ENCODE data around the gene INPP5A.
"Not testable (repeated sequence)": the region's sequence is repeated elsewhere in the genome, so short reads cannot be mapped to it uniquely, and the experiment has no call there.

The INPP5A gene

GRCh38 chr10:132738454-132739224 lies 201.1 kb downstream of the INPP5A start:
- no peak overlapping the region for H3K4me3 Mint-ChIP-seq
- no peak for DNase-seq (ENCODE audit: low spot score)
- H3K36me3 Mint-ChIP-seq (ENCODE audit: low read depth): no peaks in the 10 kb centered on the region
- no peaks in the 10 kb centered on the region for H3K4me1 Mint-ChIP-seq (ENCODE audit: low read depth)
- H3K27me3 Mint-ChIP-seq (ENCODE audit: low read depth): no peaks in the 10 kb centered on the region
- H3K27ac Mint-ChIP-seq: no peak overlapping the region
- no peaks in the 10 kb centered on the region for H3K9me3 Mint-ChIP-seq

- H3K4me1 Mint-ChIP-seq (ENCODE audit: low read depth): no peaks in the 10 kb centered on the region
- DNase-seq (ENCODE audit: low spot score): no peak
- H3K27me3 Mint-ChIP-seq (ENCODE audit: low read depth): no peaks in the 10 kb centered on the region
- H3K27ac Mint-ChIP-seq: no peak overlapping the region
- H3K36me3 Mint-ChIP-seq (ENCODE audit: low read depth): no peaks in the 10 kb centered on the region
- no peak overlapping the region for H3K4me3 Mint-ChIP-seq
- H3K9me3 Mint-ChIP-seq: no peaks in the 10 kb centered on the region
These were observed 201.6 kb downstream of the INPP5A start for GRCh38 chr10:132739225-132739613.

GRCh38 chr10:132740588-132740987 lies 203.0 kb downstream of the INPP5A start:
- H3K36me3 Mint-ChIP-seq (ENCODE audit: low read depth): no peaks in the 10 kb centered on the region
- no peak for DNase-seq (ENCODE audit: low spot score)
- no peak overlapping the region for H3K4me3 Mint-ChIP-seq
- no peaks in the 10 kb centered on the region for H3K9me3 Mint-ChIP-seq
- H3K27ac Mint-ChIP-seq: no peak overlapping the region
- H3K27me3 Mint-ChIP-seq (ENCODE audit: low read depth): no peaks in the 10 kb centered on the region
- H3K4me1 Mint-ChIP-seq (ENCODE audit: low read depth): no peaks in the 10 kb centered on the region

- H3K9me3 Mint-ChIP-seq: no peaks in the 10 kb centered on the region
- no peak overlapping the region for H3K4me3 Mint-ChIP-seq
- no peaks in the 10 kb centered on the region for H3K27me3 Mint-ChIP-seq (ENCODE audit: low read depth)
- no peaks in the 10 kb centered on the region for H3K4me1 Mint-ChIP-seq (ENCODE audit: low read depth)
- no peaks in the 10 kb centered on the region for H3K36me3 Mint-ChIP-seq (ENCODE audit: low read depth)
- no peak for DNase-seq (ENCODE audit: low spot score)
- no peak overlapping the region for H3K27ac Mint-ChIP-seq
These were observed 204.7 kb downstream of the INPP5A start for GRCh38 chr10:132742167-132742836.

- no peaks in the 10 kb centered on the region for H3K36me3 Mint-ChIP-seq (ENCODE audit: low read depth)
- DNase-seq (ENCODE audit: low spot score): no peak
- H3K27ac Mint-ChIP-seq: no peak overlapping the region
- no peaks in the 10 kb centered on the region for H3K27me3 Mint-ChIP-seq (ENCODE audit: low read depth)
- H3K4me1 Mint-ChIP-seq (ENCODE audit: low read depth): no peaks in the 10 kb centered on the region
- H3K9me3 Mint-ChIP-seq: no peaks in the 10 kb centered on the region
- no peak overlapping the region for H3K4me3 Mint-ChIP-seq
These were observed 205.2 kb downstream of the INPP5A start for GRCh38 chr10:132742837-132743194.

- not testable (repeated sequence) for DNase-seq (ENCODE audit: low spot score); H3K27ac Mint-ChIP-seq; H3K27me3 Mint-ChIP-seq (ENCODE audit: low read depth); H3K4me1 Mint-ChIP-seq (ENCODE audit: low read depth); H3K36me3 Mint-ChIP-seq (ENCODE audit: low read depth); H3K4me3 Mint-ChIP-seq; H3K9me3 Mint-ChIP-seq
These were observed 205.8 kb downstream of the INPP5A start for GRCh38 chr10:132743196-132743924.

GRCh38 chr10:132743925-132744490 lies 206.4 kb downstream of the INPP5A start:
- Mint-ChIP-seq H3K9me3 (no peaks in the 10 kb centered on the region), H3K36me3 (ENCODE audit: low read depth) (no peaks in the 10 kb centered on the region), H3K27me3 (ENCODE audit: low read depth) (no peaks in the 10 kb centered on the region), H3K4me3 (no peak overlapping the region), H3K27ac (no peak overlapping the region), H3K4me1 (ENCODE audit: low read depth) (no peaks in the 10 kb centered on the region)
- DNase-seq (ENCODE audit: low spot score): no peak

GRCh38 chr10:132744839-132745238 lies 207.3 kb downstream of the INPP5A start:
- no peak overlapping the region for H3K4me3 Mint-ChIP-seq
- no peak overlapping the region for H3K27ac Mint-ChIP-seq
- no peaks in the 10 kb centered on the region for H3K27me3 Mint-ChIP-seq (ENCODE audit: low read depth)
- H3K9me3 Mint-ChIP-seq: no peaks in the 10 kb centered on the region
- H3K4me1 Mint-ChIP-seq (ENCODE audit: low read depth): no peaks in the 10 kb centered on the region
- DNase-seq (ENCODE audit: low spot score): no peak
- H3K36me3 Mint-ChIP-seq (ENCODE audit: low read depth): no peaks in the 10 kb centered on the region

GRCh38 chr10:132745511-132745910 lies 207.9 kb downstream of the INPP5A start:
- no peaks in the 10 kb centered on the region for H3K36me3 Mint-ChIP-seq (ENCODE audit: low read depth)
- DNase-seq (ENCODE audit: low spot score): no peak
- no peaks in the 10 kb centered on the region for H3K27me3 Mint-ChIP-seq (ENCODE audit: low read depth)
- no peak overlapping the region for H3K4me3 Mint-ChIP-seq
- no peak overlapping the region for H3K27ac Mint-ChIP-seq
- no peaks in the 10 kb centered on the region for H3K4me1 Mint-ChIP-seq (ENCODE audit: low read depth)
- no peaks in the 10 kb centered on the region for H3K9me3 Mint-ChIP-seq

GRCh38 chr10:132745971-132746370 lies 208.4 kb downstream of the INPP5A start:
- Mint-ChIP-seq H3K9me3 (no peaks in the 10 kb centered on the region), H3K4me3 (no peak overlapping the region), H3K27me3 (ENCODE audit: low read depth) (no peaks in the 10 kb centered on the region), H3K4me1 (ENCODE audit: low read depth) (no peaks in the 10 kb centered on the region), H3K36me3 (ENCODE audit: low read depth) (no peaks in the 10 kb centered on the region), H3K27ac (no peak overlapping the region)
- no peak for DNase-seq (ENCODE audit: low spot score)

GRCh38 chr10:132746386-132746785 lies 208.8 kb downstream of the INPP5A start:
- Mint-ChIP-seq H3K4me1 (ENCODE audit: low read depth) (no peaks in the 10 kb centered on the region), H3K27me3 (ENCODE audit: low read depth) (no peaks in the 10 kb centered on the region), H3K36me3 (ENCODE audit: low read depth) (no peaks in the 10 kb centered on the region), H3K9me3 (no peaks in the 10 kb centered on the region), H3K4me3 (no peak overlapping the region), H3K27ac (no peak overlapping the region)
- no peak for DNase-seq (ENCODE audit: low spot score)

GRCh38 chr10:132746801-132747625 lies 209.4 kb downstream of the INPP5A start:
- no peaks in the 10 kb centered on the region for H3K27me3 Mint-ChIP-seq (ENCODE audit: low read depth)

GRCh38 chr10:132748135-132748534 lies 210.5 kb downstream of the INPP5A start:
- no peak overlapping the region for H3K27ac Mint-ChIP-seq
- no peaks in the 10 kb centered on the region for H3K4me1 Mint-ChIP-seq (ENCODE audit: low read depth)
- no peak overlapping the region for H3K4me3 Mint-ChIP-seq
- no peak for DNase-seq (ENCODE audit: low spot score)
- H3K27me3 Mint-ChIP-seq (ENCODE audit: low read depth): no peaks in the 10 kb centered on the region
- H3K36me3 Mint-ChIP-seq (ENCODE audit: low read depth): no peaks in the 10 kb centered on the region
- H3K9me3 Mint-ChIP-seq: no peaks in the 10 kb centered on the region

More at GRCh38 chr10:132746801-132747625, 209.4 kb downstream of the INPP5A start:
- no peak for DNase-seq (ENCODE audit: low spot score)
- H3K27ac Mint-ChIP-seq: no peak overlapping the region
- H3K9me3 Mint-ChIP-seq: no peaks in the 10 kb centered on the region
- no peaks in the 10 kb centered on the region for H3K36me3 Mint-ChIP-seq (ENCODE audit: low read depth)
- H3K4me3 Mint-ChIP-seq: no peak overlapping the region
- H3K4me1 Mint-ChIP-seq (ENCODE audit: low read depth): no peaks in the 10 kb centered on the region
